GM06990 (cell line): ENCODE data around the gene CCDC28B.

Source experiments
- DNase-seq: peaks from one replicate; pipeline ENCODE4 v3.0.0-alpha.2; 2011; ENCODE audit not compliant: insufficient read length; ENCODE audit errors: extremely low read depth
- H3K27me3 ChIP-seq: replicated peaks from 2 replicates; pipeline ENCODE4 v1.6.0; 2011; ENCODE audit warnings: low read length; ENCODE audit not compliant: control insufficient read depth, insufficient read depth
- H3K36me3 ChIP-seq: 2 replicates; pipeline ENCODE4 v1.5.1; 2011; ENCODE audit warnings: low read length; ENCODE audit not compliant: control insufficient read depth, insufficient read depth
- H3K4me3 ChIP-seq: replicated peaks from 2 replicates; pipeline ENCODE4 v1.5.1; 2011; ENCODE audit warnings: low read depth, mild to moderate bottlenecking, control low read depth, low read length
- TF ChIP-seq, protein P1 (sequence below): IDR thresholded peaks from 2 replicates; pipeline ENCODE4 v1.5.1; 2011; ENCODE audit warnings: low read length, control low read depth, mild to moderate bottlenecking, inconsistent platforms; ENCODE audit not compliant: insufficient read depth, poor library complexity, severe bottlenecking

The CCDC28B gene

GRCh38 chr1:32221581-32221979 is 21.2 kb downstream of the CCDC28B start:
- TF ChIP-seq, protein P1, sequence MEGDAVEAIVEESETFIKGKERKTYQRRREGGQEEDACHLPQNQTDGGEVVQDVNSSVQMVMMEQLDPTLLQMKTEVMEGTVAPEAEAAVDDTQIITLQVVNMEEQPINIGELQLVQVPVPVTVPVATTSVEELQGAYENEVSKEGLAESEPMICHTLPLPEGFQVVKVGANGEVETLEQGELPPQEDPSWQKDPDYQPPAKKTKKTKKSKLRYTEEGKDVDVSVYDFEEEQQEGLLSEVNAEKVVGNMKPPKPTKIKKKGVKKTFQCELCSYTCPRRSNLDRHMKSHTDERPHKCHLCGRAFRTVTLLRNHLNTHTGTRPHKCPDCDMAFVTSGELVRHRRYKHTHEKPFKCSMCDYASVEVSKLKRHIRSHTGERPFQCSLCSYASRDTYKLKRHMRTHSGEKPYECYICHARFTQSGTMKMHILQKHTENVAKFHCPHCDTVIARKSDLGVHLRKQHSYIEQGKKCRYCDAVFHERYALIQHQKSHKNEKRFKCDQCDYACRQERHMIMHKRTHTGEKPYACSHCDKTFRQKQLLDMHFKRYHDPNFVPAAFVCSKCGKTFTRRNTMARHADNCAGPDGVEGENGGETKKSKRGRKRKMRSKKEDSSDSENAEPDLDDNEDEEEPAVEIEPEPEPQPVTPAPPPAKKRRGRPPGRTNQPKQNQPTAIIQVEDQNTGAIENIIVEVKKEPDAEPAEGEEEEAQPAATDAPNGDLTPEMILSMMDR: no peak
- Histone ChIP-seq H3K4me3 (peak overlapping the region; percentile 85), H3K36me3 (peaks cover 13% of the 10 kb centered on the region), H3K27me3 (no peaks in the 10 kb centered on the region)
- no peak for DNase-seq

GRCh38 chr1:32221980-32222755 is 21.8 kb downstream of the CCDC28B start, which contains the start of the genes EIF3I and TMEM234:
TSS of gene EIF3I (plus strand) at chr1:32222407. CDS start at chr1:32222442, 35 bp downstream.
TSS of gene TMEM234 (minus strand) at chr1:32222353. CDS start at chr1:32222322, 31 bp downstream.
- Histone ChIP-seq H3K36me3 (peaks cover 11% of the 10 kb centered on the region), H3K4me3 (peak within 1 kb of the TSS; percentile 85), H3K27me3 (no peaks in the 10 kb centered on the region)
- TF ChIP-seq, protein P1: no peak
- peak; percentile 77 for DNase-seq

DNA sequence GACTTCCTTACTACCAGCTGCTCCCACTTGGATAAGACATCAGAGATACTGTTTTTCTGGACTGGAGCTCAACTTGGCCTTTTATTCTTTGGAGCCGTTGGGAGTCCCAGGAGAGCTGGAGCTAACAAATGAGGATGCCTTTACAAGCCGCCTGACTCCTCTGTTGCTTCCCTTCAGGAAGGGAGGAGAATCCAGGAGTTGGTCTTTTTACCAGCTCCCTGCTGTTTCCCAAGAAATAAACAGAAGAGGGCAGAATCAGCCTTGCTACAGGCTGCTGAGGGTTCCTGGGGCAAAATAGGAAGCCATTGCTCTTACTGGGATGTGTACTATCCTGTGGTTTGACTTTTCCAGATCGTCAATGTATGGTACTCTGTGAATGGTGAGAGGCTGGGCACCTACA is 23.3 kb downstream of the CCDC28B start:
- TF ChIP-seq, protein P1: no peak
- no peaks in the 10 kb centered on the region for H3K27me3 ChIP-seq
- no peak for DNase-seq
- peaks cover 18% of the 10 kb centered on the region for H3K36me3 ChIP-seq
- H3K4me3 ChIP-seq: peak overlapping the region; percentile 85; the same call in 1 of the 2 replicates

GRCh38 chr1:32224285-32224684 is 23.9 kb downstream of the CCDC28B start:
- DNase-seq: no peak
- TF ChIP-seq, protein P1: no peak
- Histone ChIP-seq H3K27me3 (no peaks in the 10 kb centered on the region), H3K36me3 (peaks cover 22% of the 10 kb centered on the region), H3K4me3 (no peak overlapping the region)

- DNase-seq: no peak
- no peaks in the 10 kb centered on the region for H3K27me3 ChIP-seq
- no peak overlapping the region for H3K4me3 ChIP-seq
- TF ChIP-seq, protein P1: no peak
- peaks cover 28% of the 10 kb centered on the region for H3K36me3 ChIP-seq
Observed at GRCh38 chr1:32228771-32229170, 28.4 kb downstream of the CCDC28B start.
